ENCODE measurements around the gene VSTM4. TPM values are rescaled to one million over a fixed set of nuclear protein-coding genes. Genes with fewer than 3 reads are reported as not detected.

The VSTM4 gene
- total RNA-seq, 1 experiment from 2014 or later, result 0.13 TPM

DNA sequence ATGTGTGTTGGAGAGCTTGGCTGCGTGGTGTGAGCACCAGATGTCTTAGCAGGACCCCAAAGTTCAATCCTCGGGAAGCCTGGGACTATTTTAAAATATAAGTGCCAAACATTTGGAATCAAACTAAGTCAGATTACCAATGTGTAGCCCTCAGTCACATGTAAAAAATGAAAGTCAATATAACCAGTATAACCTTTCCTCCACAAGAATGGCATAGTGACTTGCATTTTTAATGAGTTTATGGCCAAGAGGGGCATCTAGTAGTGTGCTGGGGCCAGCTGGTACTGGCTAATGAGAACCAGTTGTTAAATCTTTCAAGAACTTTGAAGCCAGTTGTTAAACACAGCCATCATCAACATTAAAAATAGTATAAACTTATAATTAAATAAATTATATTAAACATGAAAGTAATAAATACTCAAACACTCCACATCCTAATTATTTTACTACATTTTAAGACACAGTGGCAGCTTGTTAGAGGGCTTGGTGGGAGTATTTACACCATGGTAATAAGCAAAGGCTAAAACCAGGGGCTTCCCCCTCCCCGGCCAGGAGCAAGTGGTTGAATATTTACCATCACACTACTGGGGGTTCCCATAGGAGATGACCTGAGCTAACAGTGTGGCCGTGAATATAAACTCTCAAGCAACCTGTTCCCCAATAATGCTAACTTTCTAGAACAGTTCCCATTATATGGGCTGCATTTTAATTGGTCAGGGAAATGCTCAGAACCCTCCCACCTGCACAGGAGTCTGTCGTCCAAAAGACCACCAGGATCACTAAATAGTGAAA is 26.4 kb upstream of the VSTM4 start:
- Histone ChIP-seq H3K27ac (ENCODE audit: low read length) (no peak overlapping the region), H3K36me3 (ENCODE audit: control insufficient read depth, insufficient read depth, low read length) (no peaks in the 10 kb centered on the region), H3K4me3 (ENCODE audit: low read depth in 2 of 2, low read length in 2 of 2) (no peak overlapping the region), H3K4me1 (ENCODE audit: control insufficient read depth, insufficient read depth, low read length) (no peaks in the 10 kb centered on the region), H3K27me3 (ENCODE audit: control insufficient read depth, insufficient read depth, low read length) (peaks cover 1% of the 10 kb centered on the region), H3K9me3 (ENCODE audit: control insufficient read depth, insufficient read depth, low read depth, low read length) (no peaks in the 10 kb centered on the region)
- intact Hi-C loops (cut with micrococcal nuclease; ENCODE audit: unreplicated experiment), result no loop called here
- BruUV-seq (replicated peaks), result no TSS peak
- in situ Hi-C loops (cut with HindIII; ENCODE audit: low pct_unique_long_range_greater_than_20kb, low sequenced_read_pairs), result no loop called here
- DNase-seq (ENCODE audit: low read depth, low spot score) (no peak), ATAC-seq (no peak)
- TF ChIP-seq TCF7L2 (IDR thresholded peaks at IDR 0.05; ENCODE audit: low read depth, low read length) (no peak), SIN3A (IDR thresholded peaks at IDR 0.05; ENCODE audit: borderline replicate concordance, insufficient read depth, low read depth, low read length) (no peak), POLR2AphosphoS5 (IDR thresholded peaks at IDR 0.05; ENCODE audit: low read depth, low read length) (no peak)
- TF ChIP-seq, protein P1, sequence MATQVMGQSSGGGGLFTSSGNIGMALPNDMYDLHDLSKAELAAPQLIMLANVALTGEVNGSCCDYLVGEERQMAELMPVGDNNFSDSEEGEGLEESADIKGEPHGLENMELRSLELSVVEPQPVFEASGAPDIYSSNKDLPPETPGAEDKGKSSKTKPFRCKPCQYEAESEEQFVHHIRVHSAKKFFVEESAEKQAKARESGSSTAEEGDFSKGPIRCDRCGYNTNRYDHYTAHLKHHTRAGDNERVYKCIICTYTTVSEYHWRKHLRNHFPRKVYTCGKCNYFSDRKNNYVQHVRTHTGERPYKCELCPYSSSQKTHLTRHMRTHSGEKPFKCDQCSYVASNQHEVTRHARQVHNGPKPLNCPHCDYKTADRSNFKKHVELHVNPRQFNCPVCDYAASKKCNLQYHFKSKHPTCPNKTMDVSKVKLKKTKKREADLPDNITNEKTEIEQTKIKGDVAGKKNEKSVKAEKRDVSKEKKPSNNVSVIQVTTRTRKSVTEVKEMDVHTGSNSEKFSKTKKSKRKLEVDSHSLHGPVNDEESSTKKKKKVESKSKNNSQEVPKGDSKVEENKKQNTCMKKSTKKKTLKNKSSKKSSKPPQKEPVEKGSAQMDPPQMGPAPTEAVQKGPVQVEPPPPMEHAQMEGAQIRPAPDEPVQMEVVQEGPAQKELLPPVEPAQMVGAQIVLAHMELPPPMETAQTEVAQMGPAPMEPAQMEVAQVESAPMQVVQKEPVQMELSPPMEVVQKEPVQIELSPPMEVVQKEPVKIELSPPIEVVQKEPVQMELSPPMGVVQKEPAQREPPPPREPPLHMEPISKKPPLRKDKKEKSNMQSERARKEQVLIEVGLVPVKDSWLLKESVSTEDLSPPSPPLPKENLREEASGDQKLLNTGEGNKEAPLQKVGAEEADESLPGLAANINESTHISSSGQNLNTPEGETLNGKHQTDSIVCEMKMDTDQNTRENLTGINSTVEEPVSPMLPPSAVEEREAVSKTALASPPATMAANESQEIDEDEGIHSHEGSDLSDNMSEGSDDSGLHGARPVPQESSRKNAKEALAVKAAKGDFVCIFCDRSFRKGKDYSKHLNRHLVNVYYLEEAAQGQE (IDR thresholded peaks at IDR 0.05; ENCODE audit: insufficient read depth in 1 of 2, low read depth in 2 of 2, low read length in 1 of 2), result no peak
- TF ChIP-seq, protein P2, sequence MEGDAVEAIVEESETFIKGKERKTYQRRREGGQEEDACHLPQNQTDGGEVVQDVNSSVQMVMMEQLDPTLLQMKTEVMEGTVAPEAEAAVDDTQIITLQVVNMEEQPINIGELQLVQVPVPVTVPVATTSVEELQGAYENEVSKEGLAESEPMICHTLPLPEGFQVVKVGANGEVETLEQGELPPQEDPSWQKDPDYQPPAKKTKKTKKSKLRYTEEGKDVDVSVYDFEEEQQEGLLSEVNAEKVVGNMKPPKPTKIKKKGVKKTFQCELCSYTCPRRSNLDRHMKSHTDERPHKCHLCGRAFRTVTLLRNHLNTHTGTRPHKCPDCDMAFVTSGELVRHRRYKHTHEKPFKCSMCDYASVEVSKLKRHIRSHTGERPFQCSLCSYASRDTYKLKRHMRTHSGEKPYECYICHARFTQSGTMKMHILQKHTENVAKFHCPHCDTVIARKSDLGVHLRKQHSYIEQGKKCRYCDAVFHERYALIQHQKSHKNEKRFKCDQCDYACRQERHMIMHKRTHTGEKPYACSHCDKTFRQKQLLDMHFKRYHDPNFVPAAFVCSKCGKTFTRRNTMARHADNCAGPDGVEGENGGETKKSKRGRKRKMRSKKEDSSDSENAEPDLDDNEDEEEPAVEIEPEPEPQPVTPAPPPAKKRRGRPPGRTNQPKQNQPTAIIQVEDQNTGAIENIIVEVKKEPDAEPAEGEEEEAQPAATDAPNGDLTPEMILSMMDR (IDR thresholded peaks at IDR 0.05), result no peak
- CTCF ChIA-PET, result no interaction called here
- POLR2A ChIA-PET, result no interaction called here

DNA sequence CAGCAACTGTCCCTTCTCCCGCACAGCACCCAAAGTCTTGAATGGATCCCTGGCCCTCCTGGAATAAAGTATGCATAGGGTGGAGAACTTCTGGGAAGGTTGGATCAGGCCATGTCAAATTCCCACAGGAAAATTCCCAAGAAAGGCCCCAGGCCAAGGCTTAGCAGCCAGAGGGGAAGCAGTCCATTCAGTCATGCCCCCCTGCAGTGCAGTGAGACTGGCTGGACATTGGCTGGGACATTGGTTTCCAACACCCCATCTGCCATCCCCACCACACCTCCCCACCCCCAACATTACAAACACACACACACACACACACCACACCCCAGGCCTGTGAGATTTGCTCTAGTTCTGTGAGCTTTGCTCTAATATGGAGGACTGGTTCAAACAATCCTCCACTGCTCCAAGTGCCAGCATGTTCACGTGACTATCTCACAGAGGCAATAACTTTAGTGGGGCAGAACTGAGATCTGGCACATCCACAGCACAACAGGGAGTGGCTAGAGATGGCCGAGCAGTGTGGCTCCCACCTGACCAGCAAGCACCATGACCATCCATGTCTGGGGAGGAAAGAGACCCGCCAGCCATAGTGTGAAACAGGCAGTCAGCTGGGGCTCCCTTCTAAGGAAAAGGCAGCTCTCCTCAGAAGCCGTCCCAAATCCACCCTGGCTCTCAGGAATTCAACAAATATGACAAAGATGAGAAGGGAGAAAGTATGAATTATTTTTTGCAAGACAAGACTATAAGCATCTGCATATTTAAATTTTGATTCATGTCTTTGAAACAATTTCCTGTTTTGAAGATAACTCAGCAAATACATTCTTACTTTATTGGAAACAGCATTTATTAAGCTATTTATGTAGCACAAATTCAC is 25.2 kb upstream of the VSTM4 start:
- H3K27ac ChIP-seq (ENCODE audit: low read length), result no peak overlapping the region
- no peak for ATAC-seq

More for the DNA sequence above, 25.2 kb upstream of the VSTM4 start:
- BruUV-seq (replicated peaks), result no TSS peak
- Histone ChIP-seq H3K27me3 (ENCODE audit: control insufficient read depth, insufficient read depth, low read length) (peaks cover 8% of the 10 kb centered on the region), H3K9me3 (ENCODE audit: control insufficient read depth, insufficient read depth, low read depth, low read length) (no peaks in the 10 kb centered on the region; the same call in 1 of the 2 replicates), H3K4me1 (ENCODE audit: control insufficient read depth, insufficient read depth, low read length) (no peaks in the 10 kb centered on the region), H3K36me3 (ENCODE audit: control insufficient read depth, insufficient read depth, low read length) (no peaks in the 10 kb centered on the region), H3K4me3 (ENCODE audit: low read depth in 2 of 2, low read length in 2 of 2) (no peak overlapping the region)
- DNase-seq (ENCODE audit: low read depth, low spot score), result no peak
- CTCF ChIA-PET, result no interaction called here
- POLR2A ChIA-PET, result no interaction called here
- in situ Hi-C loops (cut with HindIII; ENCODE audit: low pct_unique_long_range_greater_than_20kb, low sequenced_read_pairs), result no loop called here
- intact Hi-C loops (cut with micrococcal nuclease; ENCODE audit: unreplicated experiment), result no loop called here
- TF ChIP-seq, protein P2 (IDR thresholded peaks at IDR 0.05), result no peak
- TF ChIP-seq SIN3A (IDR thresholded peaks at IDR 0.05; ENCODE audit: borderline replicate concordance, insufficient read depth, low read depth, low read length), result no peak
